Cardiac muscle cell (in vitro differentiated cells and primary cell): Measurements from ENCODE around the gene UBL3. TPM values are rescaled to one million over a fixed set of nuclear protein-coding genes. Genes with fewer than 3 reads are reported as not detected.

Source experiments
- DNase-seq, 2 donors: peaks; one replicate each; pipeline versions ENCODE4 v3.0.0 to v3.0.0-alpha.2; 2010 to 2017; ENCODE audit warnings: low read depth in 1 of 2, low spot score in 1 of 2
- H3K27ac ChIP-seq: fragments of 200-600 bp; sonication (generic); 2 replicates; pipeline ENCODE4 v1.5.1; 2016
- H3K27me3 ChIP-seq: fragments of 200-600 bp; sonication (generic); 2 replicates; pipeline ENCODE4 v1.6.0; 2016; ENCODE audit warnings: control low read depth
- H3K36me3 ChIP-seq: fragments of 200-600 bp; sonication (generic); 2 replicates; pipeline ENCODE4 v1.5.1; 2016; ENCODE audit warnings: control low read depth
- H3K4me1 ChIP-seq: fragments of 200-600 bp; sonication (generic); 2 replicates; pipeline ENCODE4 v1.8.1; 2017; ENCODE audit warnings: low read depth, mild to moderate bottlenecking, mixed run types
- H3K4me3 ChIP-seq: fragments of 200-600 bp; sonication (generic); 2 replicates; pipeline ENCODE4 v1.5.1; 2016; ENCODE audit warnings: mild to moderate bottlenecking
- H3K9me3 ChIP-seq: fragments of 200-600 bp; sonication (generic); 2 replicates; pipeline ENCODE4 v1.5.1; 2017; ENCODE audit warnings: low read depth, mild to moderate bottlenecking, control low read depth
- CTCF ChIP-seq: IDR thresholded peaks from 2 replicates; pipeline ENCODE4 v1.5.1; 2012; ENCODE audit warnings: low read depth, mild to moderate bottlenecking, low read length
- polyA plus RNA-seq: library from polyadenylated mRNA; unstranded; fragments of >200 nt; fragmentation: Nextera tagmentation; extraction: Ambion mirVana; gene quantifications from 2 replicates; pipeline ENCODE4 v1.2.1, GENCODE V29; 2016
- total RNA-seq: library from RNA; depleted of rRNA; stranded (reverse); fragments of >200 nt; gene quantifications from 2 replicates; pipeline ENCODE4 v1.2.3, GENCODE V29; 2016

The UBL3 gene
- total and polyA plus RNA-seq, 2 experiments from 2014 or later = 16.3 to 19.2 TPM

- Histone ChIP-seq H3K4me3 (no peak overlapping the region), H3K36me3 (no peaks in the 10 kb centered on the region), H3K27ac (no peak overlapping the region), H3K9me3 (no peaks in the 10 kb centered on the region), H3K27me3 (no peaks in the 10 kb centered on the region), H3K4me1 (no peaks in the 10 kb centered on the region)
- no peak for TF ChIP-seq CTCF
- no peak for DNase-seq
These were observed 7.8 kb upstream of the UBL3 start for GRCh38 chr13:29858231-29858630.

GRCh38 chr13:29857085-29857484 lies 6.7 kb upstream of the UBL3 start:
- Histone ChIP-seq H3K4me1 (no peaks in the 10 kb centered on the region), H3K27ac (no peak overlapping the region), H3K27me3 (no peaks in the 10 kb centered on the region), H3K9me3 (no peaks in the 10 kb centered on the region), H3K4me3 (no peak overlapping the region), H3K36me3 (no peaks in the 10 kb centered on the region)
- no peak for DNase-seq
- no peak for TF ChIP-seq CTCF

GRCh38 chr13:29856426-29856825 lies 6.0 kb upstream of the UBL3 start:
- H3K4me3 ChIP-seq = no peak overlapping the region
- H3K9me3 ChIP-seq = no peaks in the 10 kb centered on the region
- H3K4me1 ChIP-seq = no peaks in the 10 kb centered on the region
- no peak for TF ChIP-seq CTCF
- no peak for DNase-seq
- no peak overlapping the region for H3K27ac ChIP-seq
- no peaks in the 10 kb centered on the region for H3K36me3 ChIP-seq
- no peaks in the 10 kb centered on the region for H3K27me3 ChIP-seq

GRCh38 chr13:29855784-29856183 lies 5.4 kb upstream of the UBL3 start:
- TF ChIP-seq CTCF = no peak
- DNase-seq = no peak
- no peak overlapping the region for H3K4me3 ChIP-seq
- no peaks in the 10 kb centered on the region for H3K27me3 ChIP-seq
- no peak overlapping the region for H3K27ac ChIP-seq
- no peaks in the 10 kb centered on the region for H3K9me3 ChIP-seq
- H3K36me3 ChIP-seq = no peaks in the 10 kb centered on the region
- H3K4me1 ChIP-seq = no peaks in the 10 kb centered on the region

GRCh38 chr13:29855009-29855408 lies 4.6 kb upstream of the UBL3 start:
- no peak for DNase-seq
- H3K27me3 ChIP-seq = no peaks in the 10 kb centered on the region
- no peaks in the 10 kb centered on the region for H3K36me3 ChIP-seq
- no peaks in the 10 kb centered on the region for H3K9me3 ChIP-seq
- TF ChIP-seq CTCF = no peak
- H3K4me3 ChIP-seq = no peak overlapping the region
- no peak overlapping the region for H3K27ac ChIP-seq
- no peaks in the 10 kb centered on the region for H3K4me1 ChIP-seq

- Histone ChIP-seq H3K27me3 (no peaks in the 10 kb centered on the region), H3K4me3 (no peak overlapping the region), H3K4me1 (no peaks in the 10 kb centered on the region), H3K27ac (no peak overlapping the region), H3K9me3 (no peaks in the 10 kb centered on the region), H3K36me3 (no peaks in the 10 kb centered on the region)
- no peak for TF ChIP-seq CTCF
- no peak for DNase-seq
These were observed 2.7 kb upstream of the UBL3 start for GRCh38 chr13:29853131-29853530.
